ENCODE results near the gene GRAMD1A. TPM values are rescaled to one million over a fixed set of nuclear protein-coding genes. Genes with fewer than 3 reads are reported as not detected.

The GRAMD1A gene
- total and polyA plus RNA-seq, 2 donors (not counting 1 experiment from before 2014, with no cell fraction given): 83.8 to 102 TPM

GRCh38 chr19:34972163-34972705 lies 27.9 kb upstream of the GRAMD1A start:
- no peaks in the 10 kb centered on the region for H3K36me3 ChIP-seq (replicated peaks in 1 of 2; ENCODE audit: control extremely low read depth in 1 of 2, control insufficient read depth in 1 of 2, extremely low read depth in 1 of 2, insufficient read depth in 2 of 2, low read length in 1 of 2)
- peaks cover 0 to 3% (median 0%) of the 10 kb centered on the region in 4 experiments for H3K27me3 ChIP-seq (replicated peaks in 1 of 4; ENCODE audit: control extremely low read depth in 1 of 4, control insufficient read depth in 3 of 4, insufficient read depth in 4 of 4, low read length in 3 of 4)
- H3K9me3 ChIP-seq (ENCODE audit: control extremely low read depth in 1 of 3, control insufficient read depth in 2 of 3, insufficient read depth in 1 of 3, low read length in 2 of 3): peaks cover 0 to 21% (median 7%) of the 10 kb centered on the region in 3 donors
- H3K27ac ChIP-seq (ENCODE audit: low read length in 2 of 2): no peak overlapping the region
- Mint-ChIP-seq H3K27ac (no peak overlapping the region), H3K4me3 (no peak overlapping the region), H3K27me3 (peaks cover 13% of the 10 kb centered on the region), H3K9me3 (ENCODE audit: insufficient read depth) (no peaks in the 10 kb centered on the region), H3K4me1 (peaks cover 6% of the 10 kb centered on the region)
- CTCF ChIA-PET: interaction anchor here (0.5 to 5.2 kb wide), 17 partner anchors 10 to 332 kb away, joined by 3 to 71 read pairs (median 5); partner anchors contain the start of gene GRAMD1A
- H2AFZ ChIP-seq (ENCODE audit: insufficient read depth, low read depth, low read length, poor library complexity, severe bottlenecking): no peak overlapping the region
- H3K4me2 ChIP-seq (replicated peaks; ENCODE audit: low read depth, low read length, poor library complexity, severe bottlenecking): no peak overlapping the region
- no peaks in the 10 kb centered on the region for H3K79me2 ChIP-seq (ENCODE audit: control insufficient read depth, insufficient read depth, low read length)
- peaks cover 0 to 8% of the 10 kb centered on the region in 2 donors for H3K4me1 ChIP-seq (ENCODE audit: control insufficient read depth in 2 of 2, insufficient read depth in 2 of 2, low read length in 2 of 2)
- DNase-seq: no peak
- no peak for TF ChIP-seq EZH2 (IDR thresholded peaks at IDR 0.05; ENCODE audit: borderline replicate concordance, insufficient read depth, low read depth, low read length, poor library complexity, severe bottlenecking)
- TF ChIP-seq, protein P1, sequence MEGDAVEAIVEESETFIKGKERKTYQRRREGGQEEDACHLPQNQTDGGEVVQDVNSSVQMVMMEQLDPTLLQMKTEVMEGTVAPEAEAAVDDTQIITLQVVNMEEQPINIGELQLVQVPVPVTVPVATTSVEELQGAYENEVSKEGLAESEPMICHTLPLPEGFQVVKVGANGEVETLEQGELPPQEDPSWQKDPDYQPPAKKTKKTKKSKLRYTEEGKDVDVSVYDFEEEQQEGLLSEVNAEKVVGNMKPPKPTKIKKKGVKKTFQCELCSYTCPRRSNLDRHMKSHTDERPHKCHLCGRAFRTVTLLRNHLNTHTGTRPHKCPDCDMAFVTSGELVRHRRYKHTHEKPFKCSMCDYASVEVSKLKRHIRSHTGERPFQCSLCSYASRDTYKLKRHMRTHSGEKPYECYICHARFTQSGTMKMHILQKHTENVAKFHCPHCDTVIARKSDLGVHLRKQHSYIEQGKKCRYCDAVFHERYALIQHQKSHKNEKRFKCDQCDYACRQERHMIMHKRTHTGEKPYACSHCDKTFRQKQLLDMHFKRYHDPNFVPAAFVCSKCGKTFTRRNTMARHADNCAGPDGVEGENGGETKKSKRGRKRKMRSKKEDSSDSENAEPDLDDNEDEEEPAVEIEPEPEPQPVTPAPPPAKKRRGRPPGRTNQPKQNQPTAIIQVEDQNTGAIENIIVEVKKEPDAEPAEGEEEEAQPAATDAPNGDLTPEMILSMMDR (IDR thresholded peaks at IDR 0.05): no peak
- no peak overlapping the region for H3K4me3 ChIP-seq (ENCODE audit: control extremely low read depth in 1 of 5, extremely low read depth in 1 of 5, insufficient read depth in 1 of 5, low read depth in 2 of 5, low read length in 4 of 5)
- no peak for ATAC-seq (ENCODE audit: low read depth)
- no peaks in the 10 kb centered on the region for H4K20me1 ChIP-seq (ENCODE audit: control insufficient read depth, insufficient read depth, low read length, poor library complexity, severe bottlenecking)
- no peak overlapping the region for H3K9ac ChIP-seq (ENCODE audit: low read length)
- POLR2A ChIA-PET: no interaction called here
- WGBS (ENCODE audit: insufficient coverage): 86% methylated on average over 5 of the region's 7 CpGs
- intact Hi-C loops (cut with micrococcal nuclease): no loop called here

- H3K4me1 Mint-ChIP-seq: peaks cover 6% of the 10 kb centered on the region
- ChIA-PET CTCF (interaction anchor here (5.2 kb wide), 1 partner anchor 38 kb away, joined by 71 read pairs; no protein-coding TSS in a partner anchor), POLR2A (no interaction called here)
- ATAC-seq (ENCODE audit: low read depth) (no peak), DNase-seq (no peak)
- no peak overlapping the region for H3K9ac ChIP-seq (ENCODE audit: low read length)
- no peak overlapping the region for H3K4me3 ChIP-seq (ENCODE audit: control extremely low read depth in 1 of 5, extremely low read depth in 1 of 5, insufficient read depth in 1 of 5, low read depth in 2 of 5, low read length in 4 of 5)
- no peaks in the 10 kb centered on the region for H3K36me3 ChIP-seq (replicated peaks in 1 of 2; ENCODE audit: control extremely low read depth in 1 of 2, control insufficient read depth in 1 of 2, extremely low read depth in 1 of 2, insufficient read depth in 2 of 2, low read length in 1 of 2)
- WGBS (ENCODE audit: insufficient coverage): 80% methylated on average over 1 of the region's 5 CpGs
- peaks cover 14% of the 10 kb centered on the region for H3K27me3 Mint-ChIP-seq
- H3K9me3 Mint-ChIP-seq (ENCODE audit: insufficient read depth): no peaks in the 10 kb centered on the region
- TF ChIP-seq, protein P1 (IDR thresholded peaks at IDR 0.05): no peak
- TF ChIP-seq EZH2 (IDR thresholded peaks at IDR 0.05; ENCODE audit: borderline replicate concordance, insufficient read depth, low read depth, low read length, poor library complexity, severe bottlenecking): no peak
- no peak overlapping the region for H3K4me2 ChIP-seq (replicated peaks; ENCODE audit: low read depth, low read length, poor library complexity, severe bottlenecking)
- no peak overlapping the region for H3K27ac ChIP-seq (ENCODE audit: low read length in 2 of 2)
- H3K9me3 ChIP-seq (ENCODE audit: control extremely low read depth in 1 of 3, control insufficient read depth in 2 of 3, insufficient read depth in 1 of 3, low read length in 2 of 3): peaks cover 0 to 9% (median 0%) of the 10 kb centered on the region in 3 donors
- peaks cover 0 to 3% (median under 1%) of the 10 kb centered on the region in 4 experiments for H3K27me3 ChIP-seq (replicated peaks in 1 of 4; ENCODE audit: control extremely low read depth in 1 of 4, control insufficient read depth in 3 of 4, insufficient read depth in 4 of 4, low read length in 3 of 4)
- no peak overlapping the region for H3K27ac Mint-ChIP-seq
- H3K79me2 ChIP-seq (ENCODE audit: control insufficient read depth, insufficient read depth, low read length): no peaks in the 10 kb centered on the region
- H3K4me3 Mint-ChIP-seq: no peak overlapping the region
- intact Hi-C loops (cut with micrococcal nuclease): no loop called here
- no peak overlapping the region for H2AFZ ChIP-seq (ENCODE audit: insufficient read depth, low read depth, low read length, poor library complexity, severe bottlenecking)
- H4K20me1 ChIP-seq (ENCODE audit: control insufficient read depth, insufficient read depth, low read length, poor library complexity, severe bottlenecking): no peaks in the 10 kb centered on the region
- peaks cover 0 to 8% of the 10 kb centered on the region in 2 donors for H3K4me1 ChIP-seq (ENCODE audit: control insufficient read depth in 2 of 2, insufficient read depth in 2 of 2, low read length in 2 of 2)
Measured at GRCh38 chr19:34974646-34975045, 25.5 kb upstream of the GRAMD1A start.
